HCT116 (cell line): ENCODE results near the gene LIN7C. TPM values are rescaled to one million over a fixed set of nuclear protein-coding genes. Genes with fewer than 3 reads are reported as not detected.

Experiments used
- ATAC-seq: fragments of 200-7000 bp; cut with Tn5 transposase; 2 replicates; pipeline ENCODE4 v1.9.1; 2020; ENCODE audit warnings: mild to moderate bottlenecking, moderate library complexity
- BruUV-seq: library from RNA; stranded (reverse); fragments of 400-500 nt; replicated peaks from 2 replicates; lab custom pipeline; 2021; lab: Mats Ljungman, UMichigan
- CTCF ChIA-PET: fragments of 300-600 bp; sonication (Branson Sonifier 250); formaldehyde crosslinking; loops from one replicate; lab custom pipeline; 2021; ENCODE audit warnings: antibody characterized with exemption; lab: Charles Lee
- POLR2A ChIA-PET: fragments of 300-600, 350-600 bp; sonication (Branson Sonifier 250); formaldehyde crosslinking; loops from one replicate; lab custom pipeline; 2021; ENCODE audit warnings: antibody characterized with exemption; lab: Charles Lee
- RAD21 ChIA-PET, 2 experiments: fragments of 300-600 bp; sonication (Branson Sonifier 250); formaldehyde crosslinking; loops; one replicate each; lab custom pipeline; 2023; ENCODE audit warnings: low total read pairs in 2 of 2; ENCODE audit not compliant: uncharacterized antibody in 2 of 2, unreplicated experiment in 2 of 2, low non-redundant PET in 1 of 2; lab: Charles Lee
- DNase-seq: peaks from one replicate; pipeline ENCODE4 v3.0.0-alpha.2; 2010; ENCODE audit warnings: low read depth, low spot score
- H2AFZ ChIP-seq: fragments of 200-600 bp; shearing (Covaris generic), sonication (generic); 2 replicates; pipeline ENCODE4 v1.6.1; 2017; ENCODE audit warnings: low read depth, mixed run types, mixed read lengths, antibody characterized with exemption, low read length; ENCODE audit not compliant: poor library complexity, severe bottlenecking
- H3K27ac ChIP-seq: 2 replicates; pipeline ENCODE4 v1.5.1; 2012; ENCODE audit warnings: low read depth, low read length
- H3K27me3 ChIP-seq: fragments of 200-600 bp; sonication (generic); 2 replicates; pipeline ENCODE4 v1.6.1; 2016; ENCODE audit warnings: mixed run types, low read length, mixed read lengths; ENCODE audit not compliant: insufficient read depth
- H3K36me3 ChIP-seq, 2 experiments: fragments of 200-500 bp in 1 of 2; fragments of 200-600 bp in 1 of 2; sonication (Bioruptor generic) in 1 of 2; sonication (generic) in 1 of 2; 2 replicates each; pipeline versions ENCODE4 v1.5.1 to v1.6.1; 2014 to 2016; ENCODE audit warnings: low read length in 2 of 2, inconsistent platforms in 1 of 2, mixed read lengths in 1 of 2, mixed run types in 1 of 2; ENCODE audit not compliant: insufficient read depth in 2 of 2, control insufficient read depth in 1 of 2
- H3K4me1 ChIP-seq, 2 experiments: fragments of 200-600 bp in 1 of 2; sonication (generic) in 1 of 2; 2 replicates each; pipeline versions ENCODE4 v1.5.1 to v1.6.1; 2012 to 2017; ENCODE audit warnings: low read length in 2 of 2, inconsistent platforms in 1 of 2, mild to moderate bottlenecking in 1 of 2, mixed read lengths in 1 of 2, mixed run types in 1 of 2, moderate library complexity in 1 of 2; ENCODE audit not compliant: insufficient read depth in 2 of 2, control insufficient read depth in 1 of 2
- H3K4me2 ChIP-seq: fragments of 200-600 bp; sonication (generic); 2 replicates; pipeline ENCODE4 v1.6.1; 2017; ENCODE audit warnings: mixed run types, low read length, mixed read lengths
- H3K4me3 ChIP-seq, 2 experiments: fragments of 200-600 bp in 1 of 2; sonication (generic) in 1 of 2; replicated peaks in 1 of 2; 2 replicates each; pipeline ENCODE4 v1.5.1; 2011 to 2016; ENCODE audit warnings: low read length in 2 of 2, control low read depth in 1 of 2, low read depth in 1 of 2, mild to moderate bottlenecking in 1 of 2, mixed read lengths in 1 of 2, mixed run types in 1 of 2
- H3K79me2 ChIP-seq: fragments of 200-600 bp; sonication (generic); 2 replicates; pipeline ENCODE4 v1.6.1; 2017; ENCODE audit warnings: mild to moderate bottlenecking, mixed run types, low read length, moderate library complexity, mixed read lengths; ENCODE audit not compliant: insufficient read depth
- H3K9ac ChIP-seq: fragments of 200-600 bp; sonication (generic); 2 replicates; pipeline ENCODE4 v1.6.1; 2016; ENCODE audit warnings: low read length, mixed read lengths
- H3K9me2 ChIP-seq: fragments of 200-600 bp; sonication (generic), shearing (Covaris generic); 2 replicates; pipeline ENCODE4 v1.6.1; 2017; ENCODE audit warnings: mixed run types, mild to moderate bottlenecking, moderate library complexity; ENCODE audit not compliant: insufficient read depth
- H3K9me3 ChIP-seq, 2 experiments: fragments of 200-500 bp in 1 of 2; fragments of 200-600 bp in 1 of 2; sonication (Bioruptor generic) in 1 of 2; sonication (generic) in 1 of 2; 2 replicates each; pipeline ENCODE4 v1.6.1; 2014 to 2017; ENCODE audit warnings: low read length in 2 of 2, mixed read lengths in 2 of 2, inconsistent platforms in 1 of 2, low read depth in 1 of 2, mild to moderate bottlenecking in 1 of 2, mixed run types in 1 of 2, moderate library complexity in 1 of 2; ENCODE audit not compliant: control insufficient read depth in 1 of 2, insufficient read depth in 1 of 2
- H4K20me1 ChIP-seq: fragments of 200-600 bp; sonication (generic), shearing (Covaris generic); 2 replicates; pipeline ENCODE4 v1.6.1; 2017; ENCODE audit warnings: mixed run types, mild to moderate bottlenecking, moderate library complexity; ENCODE audit not compliant: insufficient read depth
- CTCF ChIP-seq, 3 experiments: fragments of 200-600 bp in 1 of 3; sonication (generic) in 1 of 3; IDR thresholded peaks in 2 of 3; conservative IDR thresholded peaks in 1 of 3; 2 replicates each; pipeline ENCODE4 v1.5.1; 2012 to 2017; ENCODE audit warnings: low read depth in 2 of 3, low read length in 2 of 3, antibody characterized with exemption in 1 of 3, borderline replicate concordance in 1 of 3, control low read depth in 1 of 3, mild to moderate bottlenecking in 1 of 3, mixed read lengths in 1 of 3, mixed run types in 1 of 3, moderate library complexity in 1 of 3; ENCODE audit not compliant: insufficient read depth in 1 of 3
- EZH2phosphoT487 ChIP-seq: fragments of 200-600 bp; IDR thresholded peaks from 2 replicates; pipeline ENCODE4 v1.6.1; 2018; ENCODE audit warnings: antibody characterized with exemption, borderline replicate concordance
- FOSL1 ChIP-seq: IDR thresholded peaks from 2 replicates; pipeline ENCODE4 v1.6.1; 2012; ENCODE audit warnings: low read depth
- POLR2A ChIP-seq: IDR thresholded peaks from 2 replicates; pipeline ENCODE4 v1.7.0; 2011; ENCODE audit warnings: borderline replicate concordance; ENCODE audit not compliant: insufficient read depth, insufficient read length; ENCODE audit errors: extremely low read depth
- POLR2AphosphoS5 ChIP-seq: IDR thresholded peaks from 2 replicates; pipeline ENCODE4 v1.6.1; 2011; ENCODE audit warnings: mild to moderate bottlenecking, low read depth, low read length, moderate library complexity
- SP1 ChIP-seq: IDR thresholded peaks from 2 replicates; pipeline ENCODE4 v1.6.1; 2012; ENCODE audit warnings: low read depth
- SRF ChIP-seq: IDR thresholded peaks from 2 replicates; pipeline ENCODE4 v1.6.1; 2012; ENCODE audit warnings: low read depth
- YY1 ChIP-seq: IDR thresholded peaks from 2 replicates; pipeline ENCODE4 v1.6.1; 2011; ENCODE audit warnings: low read length, low read depth, moderate library complexity, mild to moderate bottlenecking; ENCODE audit not compliant: insufficient replicate concordance; ENCODE audit errors: extremely low read depth
- ZBTB33 ChIP-seq: IDR thresholded peaks from 2 replicates; pipeline ENCODE4 v1.6.1; 2011; ENCODE audit warnings: mild to moderate bottlenecking, low read length, moderate library complexity; ENCODE audit not compliant: insufficient replicate concordance; ENCODE audit errors: extremely low read depth
- ZFX ChIP-seq: fragments of 450-650 bp; IDR thresholded peaks from 2 replicates; pipeline ENCODE4 v1.6.1; 2017
- ZNF274 ChIP-seq: fragments of 200-500 bp; sonication (Bioruptor generic); IDR thresholded peaks from 2 replicates; pipeline ENCODE4 v1.6.1; 2014; ENCODE audit warnings: mild to moderate bottlenecking, low read depth, low read length, inconsistent platforms
- intact Hi-C: fragments of 100-400 bp; cut with micrococcal nuclease; formaldehyde crosslinking; loops from 2 replicates; pipeline ENCODE4 v1.10.0; 2022
- total RNA-seq: library from RNA; stranded (reverse); gene quantifications from one replicate; pipeline ENCODE4 v1.2.1, GENCODE V29; 2021; ENCODE audit not compliant: unreplicated experiment
- TF ChIP-seq, protein P1 (sequence below): IDR thresholded peaks from 2 replicates; pipeline ENCODE4 v1.6.1; 2012; ENCODE audit warnings: low read depth
- TF ChIP-seq, protein P2 (sequence below): IDR thresholded peaks from 2 replicates; pipeline ENCODE4 v1.6.1; 2012

LIN7C gene
- total RNA-seq, 1 experiment from 2014 or later = 48.2 TPM

DNA sequence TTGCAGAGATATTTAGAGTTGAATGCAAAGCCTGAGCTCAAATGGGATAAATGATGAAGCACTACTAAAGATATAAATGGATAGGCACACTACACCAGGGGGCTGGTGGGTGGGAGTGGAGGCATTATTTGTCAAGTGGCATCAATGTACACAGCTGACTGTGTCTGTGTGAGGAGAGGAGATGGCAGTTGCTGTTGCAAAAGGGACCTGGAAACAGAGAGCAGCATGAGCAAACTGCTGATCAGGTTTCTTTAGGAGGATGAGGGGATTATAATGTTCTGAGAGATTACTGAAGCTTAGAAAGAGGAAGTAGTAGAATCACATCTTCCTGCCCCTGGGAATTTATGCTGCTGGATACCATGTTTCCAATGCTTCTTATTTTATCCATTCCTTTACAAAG is 39.4 kb upstream of the LIN7C start:
- Histone ChIP-seq H3K27me3 (no peaks in the 10 kb centered on the region), H2AFZ (no peak overlapping the region), H3K4me3 (no peak overlapping the region), H3K79me2 (no peaks in the 10 kb centered on the region), H3K4me1 (no peaks in the 10 kb centered on the region), H3K36me3 (no peaks in the 10 kb centered on the region), H3K9me3 (no peaks in the 10 kb centered on the region), H3K27ac (no peak overlapping the region), H3K9me2 (no peaks in the 10 kb centered on the region), H3K4me2 (no peak overlapping the region), H4K20me1 (no peaks in the 10 kb centered on the region), H3K9ac (no peak overlapping the region)
- ChIA-PET RAD21 (no interaction called here), CTCF (no interaction called here), POLR2A (no interaction called here)
- intact Hi-C loops = no loop called here
- no peak for DNase-seq
- no TSS peak for BruUV-seq
- no peak for ATAC-seq
- TF ChIP-seq YY1 (no peak), ZNF274 (no peak), SP1 (no peak)
- TF ChIP-seq, protein P1, sequence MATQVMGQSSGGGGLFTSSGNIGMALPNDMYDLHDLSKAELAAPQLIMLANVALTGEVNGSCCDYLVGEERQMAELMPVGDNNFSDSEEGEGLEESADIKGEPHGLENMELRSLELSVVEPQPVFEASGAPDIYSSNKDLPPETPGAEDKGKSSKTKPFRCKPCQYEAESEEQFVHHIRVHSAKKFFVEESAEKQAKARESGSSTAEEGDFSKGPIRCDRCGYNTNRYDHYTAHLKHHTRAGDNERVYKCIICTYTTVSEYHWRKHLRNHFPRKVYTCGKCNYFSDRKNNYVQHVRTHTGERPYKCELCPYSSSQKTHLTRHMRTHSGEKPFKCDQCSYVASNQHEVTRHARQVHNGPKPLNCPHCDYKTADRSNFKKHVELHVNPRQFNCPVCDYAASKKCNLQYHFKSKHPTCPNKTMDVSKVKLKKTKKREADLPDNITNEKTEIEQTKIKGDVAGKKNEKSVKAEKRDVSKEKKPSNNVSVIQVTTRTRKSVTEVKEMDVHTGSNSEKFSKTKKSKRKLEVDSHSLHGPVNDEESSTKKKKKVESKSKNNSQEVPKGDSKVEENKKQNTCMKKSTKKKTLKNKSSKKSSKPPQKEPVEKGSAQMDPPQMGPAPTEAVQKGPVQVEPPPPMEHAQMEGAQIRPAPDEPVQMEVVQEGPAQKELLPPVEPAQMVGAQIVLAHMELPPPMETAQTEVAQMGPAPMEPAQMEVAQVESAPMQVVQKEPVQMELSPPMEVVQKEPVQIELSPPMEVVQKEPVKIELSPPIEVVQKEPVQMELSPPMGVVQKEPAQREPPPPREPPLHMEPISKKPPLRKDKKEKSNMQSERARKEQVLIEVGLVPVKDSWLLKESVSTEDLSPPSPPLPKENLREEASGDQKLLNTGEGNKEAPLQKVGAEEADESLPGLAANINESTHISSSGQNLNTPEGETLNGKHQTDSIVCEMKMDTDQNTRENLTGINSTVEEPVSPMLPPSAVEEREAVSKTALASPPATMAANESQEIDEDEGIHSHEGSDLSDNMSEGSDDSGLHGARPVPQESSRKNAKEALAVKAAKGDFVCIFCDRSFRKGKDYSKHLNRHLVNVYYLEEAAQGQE = no peak

- intact Hi-C loops = no loop called here
- no peak for DNase-seq
- no TSS peak for BruUV-seq
- Histone ChIP-seq H3K27me3 (no peaks in the 10 kb centered on the region), H3K36me3 (no peaks in the 10 kb centered on the region), H3K9me2 (no peaks in the 10 kb centered on the region), H3K4me2 (no peak overlapping the region), H3K4me3 (no peak overlapping the region), H4K20me1 (no peaks in the 10 kb centered on the region), H3K9me3 (no peaks in the 10 kb centered on the region), H3K27ac (no peak overlapping the region), H3K4me1 (no peaks in the 10 kb centered on the region), H3K79me2 (no peaks in the 10 kb centered on the region), H3K9ac (no peak overlapping the region), H2AFZ (no peak overlapping the region)
- no peak for ATAC-seq
- RAD21 ChIA-PET = no interaction called here
- CTCF ChIA-PET = no interaction called here
- POLR2A ChIA-PET = no interaction called here
- TF ChIP-seq, protein P2, sequence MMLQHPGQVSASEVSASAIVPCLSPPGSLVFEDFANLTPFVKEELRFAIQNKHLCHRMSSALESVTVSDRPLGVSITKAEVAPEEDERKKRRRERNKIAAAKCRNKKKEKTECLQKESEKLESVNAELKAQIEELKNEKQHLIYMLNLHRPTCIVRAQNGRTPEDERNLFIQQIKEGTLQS = no peak
- TF ChIP-seq SRF = no peak
- TF ChIP-seq FOSL1 = no peak
- TF ChIP-seq ZFX = no peak
- TF ChIP-seq CTCF (IDR thresholded peaks at IDR 0.05 in 2 of 3, conservative IDR thresholded peaks at IDR 0.05 in 1 of 3; ENCODE audit: borderline replicate concordance in 1 of 3, insufficient read depth in 1 of 3, low read depth in 2 of 3, low read length in 2 of 3) = no peak
- no peak for TF ChIP-seq ZBTB33
- TF ChIP-seq POLR2AphosphoS5 = no peak
- TF ChIP-seq YY1 = no peak
- TF ChIP-seq POLR2A = no peak
- TF ChIP-seq SP1 = no peak
- no peak for TF ChIP-seq EZH2phosphoT487
Observed at GRCh38 chr11:27545035-27545434, 38.5 kb upstream of the LIN7C start.
